Skeletal muscle tissue (tissue), 1 donor: ENCODE data around the gene SV2A. TPM values are rescaled to one million over a fixed set of nuclear protein-coding genes. Genes with fewer than 3 reads are reported as not detected.

ENCODE experiments used
- total RNA-seq: library from RNA; depleted of rRNA; stranded (reverse); fragments of >200 nt; gene quantifications from one replicate; pipeline ENCODE4 v1.2.3, GENCODE V29; 2014

Gene SV2A
- total RNA-seq, 1 donor from 2014 or later = 2.1 TPM

Other genes starting within 250 kb of the SV2A start
- gene FCGR1A, start 135.2 kb downstream of the SV2A start, total RNA-seq = 5.2 TPM
- gene BOLA1, start 18.3 kb downstream of the SV2A start, total RNA-seq = 6.3 TPM
- gene SF3B4, start 10.0 kb upstream of the SV2A start, total RNA-seq = 8.4 TPM
- 6.8 TPM for gene MTMR11, start 19.0 kb upstream of the SV2A start, total RNA-seq
- gene OTUD7B, start 92.9 kb upstream of the SV2A start, total RNA-seq = 15.7 TPM
- gene VPS45, start 149.9 kb upstream of the SV2A start, total RNA-seq = 41.2 TPM
- gene PLEKHO1, start 232.1 kb upstream of the SV2A start, total RNA-seq = 70.5 TPM